NCI-H226 (cell line): ENCODE results near the gene SOX2.

Source experiments
- DNase-seq: peaks from one replicate; pipeline ENCODE4 v3.0.0-alpha.2; 2015

The SOX2 gene

DNA sequence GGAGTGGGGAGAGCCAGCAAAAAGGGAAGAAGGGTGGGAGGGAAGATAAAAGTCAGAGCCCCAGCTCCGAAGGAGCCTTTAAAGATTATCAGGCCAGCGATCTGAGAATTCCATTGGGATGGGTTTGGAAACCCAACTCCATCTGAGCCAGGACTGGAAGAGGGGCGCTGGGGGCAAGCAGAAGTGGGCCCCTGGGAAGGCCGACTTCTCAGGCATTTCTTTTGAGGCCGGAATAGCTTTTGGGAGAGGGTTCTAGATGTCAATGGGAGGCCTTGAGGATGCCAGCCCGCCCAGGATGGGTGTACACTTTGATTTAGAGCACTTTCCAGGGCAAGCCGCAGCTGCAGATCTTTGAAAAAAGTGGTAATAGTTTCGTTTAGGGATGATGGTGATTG is 6.6 kb upstream of the SOX2 start:
- DNase-seq = no peak

DNA sequence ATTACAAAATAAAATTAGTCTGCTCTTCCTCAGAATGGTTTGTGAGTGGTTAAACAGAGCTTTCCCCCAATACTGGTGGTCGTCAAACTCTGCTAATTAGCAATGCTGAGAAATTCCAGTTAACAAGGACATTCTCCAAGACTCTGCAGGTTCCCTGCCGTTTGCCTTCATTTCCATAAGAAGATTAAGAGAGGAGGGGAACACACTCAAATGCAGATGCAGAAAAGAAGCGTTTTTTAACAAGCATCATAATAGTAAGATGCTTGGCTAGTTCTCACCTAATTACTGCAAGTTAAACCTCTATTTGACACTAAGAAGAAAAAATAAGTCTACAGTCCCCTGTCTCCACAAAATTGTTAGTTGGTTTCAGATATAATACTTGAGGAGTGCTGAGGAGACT is 3.7 kb upstream of the SOX2 start:
- no peak for DNase-seq

DNA sequence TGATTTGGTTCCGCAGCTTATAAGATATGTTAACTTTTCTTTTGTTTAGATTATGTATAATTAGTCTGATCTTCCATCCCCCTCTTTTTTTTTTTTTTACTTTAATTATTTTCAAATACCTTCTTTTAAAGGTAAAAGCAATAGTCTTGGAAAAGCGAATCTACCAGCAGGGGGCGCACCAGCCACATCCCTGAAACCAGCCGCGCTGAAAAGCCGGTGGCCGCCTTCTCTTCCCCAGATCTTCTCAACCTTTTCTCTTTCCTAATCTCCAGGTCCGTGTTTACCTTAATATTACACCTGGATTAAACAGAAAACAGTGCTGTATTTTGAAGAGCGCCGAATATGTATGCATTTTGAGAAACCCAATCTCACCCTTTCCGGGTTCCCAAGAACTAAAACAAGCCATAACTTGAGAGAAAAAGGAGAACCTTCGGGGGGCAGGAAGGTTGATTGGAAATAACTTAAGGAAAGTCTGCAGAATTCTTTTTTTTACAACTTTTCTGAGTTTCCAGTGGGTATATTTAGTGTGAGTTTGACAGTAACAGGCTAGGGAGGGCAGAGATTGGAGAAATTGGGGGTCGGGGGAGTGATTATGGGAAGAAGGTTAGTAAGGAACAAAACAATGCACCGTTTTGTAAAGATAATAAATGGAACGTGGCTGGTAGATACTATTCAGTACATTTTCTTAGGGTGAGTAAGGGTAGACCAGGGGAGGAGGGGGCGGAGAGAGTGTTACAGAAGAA is 2.0 kb upstream of the SOX2 start:
- peak; percentile 17 for DNase-seq

DNA sequence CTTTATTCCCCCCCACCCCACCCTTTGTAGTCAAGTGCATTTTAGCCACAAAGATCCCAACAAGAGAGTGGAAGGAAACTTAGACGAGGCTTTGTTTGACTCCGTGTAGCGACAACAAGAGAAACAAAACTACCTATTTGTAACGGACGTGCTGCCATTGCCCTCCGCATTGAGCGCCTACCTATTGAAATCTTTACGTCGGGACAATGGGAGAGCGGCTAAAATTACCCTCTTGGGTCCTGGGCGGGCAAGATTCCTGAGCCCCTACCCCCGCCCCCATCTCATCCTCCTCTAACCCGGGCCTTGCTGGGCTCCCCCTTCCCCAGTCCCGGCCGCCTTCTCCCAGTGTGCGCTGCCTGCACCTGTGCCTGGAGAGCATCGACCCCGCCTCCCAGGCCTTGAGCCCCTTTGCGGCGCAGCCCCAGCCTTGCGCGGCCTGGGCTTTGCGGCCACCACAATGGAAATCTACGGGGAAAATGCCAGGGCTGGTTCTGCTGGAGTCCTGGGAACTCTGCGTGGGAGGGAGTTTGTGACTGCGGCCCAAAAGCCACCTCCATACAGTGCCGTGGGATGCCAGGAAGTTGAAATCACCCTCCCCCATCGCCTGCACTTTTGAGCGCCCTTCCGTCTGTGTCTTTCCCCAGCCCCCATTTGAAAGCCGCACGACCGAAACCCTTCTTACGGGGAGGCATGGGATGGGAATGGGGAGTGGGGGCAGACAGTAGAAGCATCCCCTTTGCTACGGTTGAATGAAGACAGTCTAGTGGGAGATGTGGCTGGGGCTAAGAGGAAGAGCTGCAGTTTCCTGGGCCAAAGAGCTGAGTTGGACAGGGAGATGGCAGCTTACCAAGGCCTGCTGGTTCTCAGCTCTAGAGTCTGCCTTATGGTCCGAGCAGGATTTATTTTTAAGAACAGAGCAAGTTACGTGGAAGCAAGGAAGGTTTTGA is 1.1 kb upstream of the SOX2 start:
- no peak for DNase-seq

DNA sequence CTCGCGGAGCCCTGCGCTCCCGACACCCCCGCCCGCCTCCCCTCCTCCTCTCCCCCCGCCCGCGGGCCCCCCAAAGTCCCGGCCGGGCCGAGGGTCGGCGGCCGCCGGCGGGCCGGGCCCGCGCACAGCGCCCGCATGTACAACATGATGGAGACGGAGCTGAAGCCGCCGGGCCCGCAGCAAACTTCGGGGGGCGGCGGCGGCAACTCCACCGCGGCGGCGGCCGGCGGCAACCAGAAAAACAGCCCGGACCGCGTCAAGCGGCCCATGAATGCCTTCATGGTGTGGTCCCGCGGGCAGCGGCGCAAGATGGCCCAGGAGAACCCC is 464 bp downstream of the SOX2 start:
- DNase-seq = no peak

DNA sequence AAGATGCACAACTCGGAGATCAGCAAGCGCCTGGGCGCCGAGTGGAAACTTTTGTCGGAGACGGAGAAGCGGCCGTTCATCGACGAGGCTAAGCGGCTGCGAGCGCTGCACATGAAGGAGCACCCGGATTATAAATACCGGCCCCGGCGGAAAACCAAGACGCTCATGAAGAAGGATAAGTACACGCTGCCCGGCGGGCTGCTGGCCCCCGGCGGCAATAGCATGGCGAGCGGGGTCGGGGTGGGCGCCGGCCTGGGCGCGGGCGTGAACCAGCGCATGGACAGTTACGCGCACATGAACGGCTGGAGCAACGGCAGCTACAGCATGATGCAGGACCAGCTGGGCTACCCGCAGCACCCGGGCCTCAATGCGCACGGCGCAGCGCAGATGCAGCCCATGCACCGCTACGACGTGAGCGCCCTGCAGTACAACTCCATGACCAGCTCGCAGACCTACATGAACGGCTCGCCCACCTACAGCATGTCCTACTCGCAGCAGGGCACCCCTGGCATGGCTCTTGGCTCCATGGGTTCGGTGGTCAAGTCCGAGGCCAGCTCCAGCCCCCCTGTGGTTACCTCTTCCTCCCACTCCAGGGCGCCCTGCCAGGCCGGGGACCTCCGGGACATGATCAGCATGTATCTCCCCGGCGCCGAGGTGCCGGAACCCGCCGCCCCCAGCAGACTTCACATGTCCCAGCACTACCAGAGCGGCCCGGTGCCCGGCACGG is 991 bp downstream of the SOX2 start:
- DNase-seq = no peak

DNA sequence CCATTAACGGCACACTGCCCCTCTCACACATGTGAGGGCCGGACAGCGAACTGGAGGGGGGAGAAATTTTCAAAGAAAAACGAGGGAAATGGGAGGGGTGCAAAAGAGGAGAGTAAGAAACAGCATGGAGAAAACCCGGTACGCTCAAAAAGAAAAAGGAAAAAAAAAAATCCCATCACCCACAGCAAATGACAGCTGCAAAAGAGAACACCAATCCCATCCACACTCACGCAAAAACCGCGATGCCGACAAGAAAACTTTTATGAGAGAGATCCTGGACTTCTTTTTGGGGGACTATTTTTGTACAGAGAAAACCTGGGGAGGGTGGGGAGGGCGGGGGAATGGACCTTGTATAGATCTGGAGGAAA is 1.5 kb downstream of the SOX2 start:
- DNase-seq = no peak

DNA sequence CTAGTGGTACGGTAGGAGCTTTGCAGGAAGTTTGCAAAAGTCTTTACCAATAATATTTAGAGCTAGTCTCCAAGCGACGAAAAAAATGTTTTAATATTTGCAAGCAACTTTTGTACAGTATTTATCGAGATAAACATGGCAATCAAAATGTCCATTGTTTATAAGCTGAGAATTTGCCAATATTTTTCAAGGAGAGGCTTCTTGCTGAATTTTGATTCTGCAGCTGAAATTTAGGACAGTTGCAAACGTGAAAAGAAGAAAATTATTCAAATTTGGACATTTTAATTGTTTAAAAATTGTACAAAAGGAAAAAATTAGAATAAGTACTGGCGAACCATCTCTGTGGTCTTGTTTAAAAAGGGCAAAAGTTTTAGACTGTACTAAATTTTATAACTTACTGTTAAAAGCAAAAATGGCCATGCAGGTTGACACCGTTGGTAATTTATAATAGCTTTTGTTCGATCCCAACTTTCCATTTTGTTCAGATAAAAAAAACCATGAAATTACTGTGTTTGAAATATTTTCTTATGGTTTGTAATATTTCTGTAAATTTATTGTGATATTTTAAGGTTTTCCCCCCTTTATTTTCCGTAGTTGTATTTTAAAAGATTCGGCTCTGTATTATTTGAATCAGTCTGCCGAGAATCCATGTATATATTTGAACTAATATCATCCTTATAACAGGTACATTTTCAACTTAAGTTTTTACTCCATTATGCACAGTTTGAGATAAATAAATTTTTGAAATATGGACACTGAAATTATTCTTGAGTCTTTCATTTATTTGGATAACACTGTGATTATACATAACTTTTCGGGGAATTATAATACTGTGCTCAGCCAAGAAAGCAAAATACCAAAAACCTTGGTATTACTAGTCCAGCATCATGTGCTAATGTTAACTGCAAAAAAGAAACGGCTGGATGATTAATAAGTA is 2.2 kb downstream of the SOX2 start:
- DNase-seq = no peak

DNA sequence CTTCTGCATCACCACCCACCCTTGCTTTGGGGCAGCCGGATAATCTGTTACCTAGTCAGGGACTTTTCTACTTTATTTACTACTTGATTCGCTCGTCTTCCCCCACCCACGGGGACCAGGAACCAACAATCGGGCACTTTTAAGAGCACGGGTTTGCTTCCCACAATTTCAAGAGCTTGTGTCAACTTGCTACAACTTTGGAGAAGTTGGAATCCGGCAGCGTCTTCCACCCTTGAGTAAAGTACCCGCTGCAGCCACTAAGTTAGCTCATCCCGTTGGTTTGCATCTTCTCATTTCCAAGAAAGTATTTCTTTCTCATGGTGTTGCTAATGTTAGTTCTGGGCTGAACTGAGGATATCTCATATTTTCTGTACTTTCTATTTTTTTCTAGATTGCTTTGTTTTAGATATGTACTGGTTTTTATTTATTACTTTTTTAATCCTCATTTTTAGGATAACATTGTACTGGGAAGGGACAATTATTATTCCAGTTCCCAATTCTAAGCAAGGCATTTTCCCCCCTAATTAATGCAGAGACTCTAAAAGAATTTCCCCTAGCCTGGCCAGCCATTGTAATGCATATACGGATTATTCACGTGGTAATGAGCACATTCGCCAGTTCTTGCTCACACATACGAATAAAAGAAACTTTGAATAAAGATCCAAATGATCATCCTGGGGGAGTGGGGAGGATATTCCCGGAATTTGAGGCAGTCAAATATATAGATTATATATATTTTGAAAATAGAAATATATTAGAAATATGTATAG is 4.0 kb downstream of the SOX2 start:
- no peak for DNase-seq

DNA sequence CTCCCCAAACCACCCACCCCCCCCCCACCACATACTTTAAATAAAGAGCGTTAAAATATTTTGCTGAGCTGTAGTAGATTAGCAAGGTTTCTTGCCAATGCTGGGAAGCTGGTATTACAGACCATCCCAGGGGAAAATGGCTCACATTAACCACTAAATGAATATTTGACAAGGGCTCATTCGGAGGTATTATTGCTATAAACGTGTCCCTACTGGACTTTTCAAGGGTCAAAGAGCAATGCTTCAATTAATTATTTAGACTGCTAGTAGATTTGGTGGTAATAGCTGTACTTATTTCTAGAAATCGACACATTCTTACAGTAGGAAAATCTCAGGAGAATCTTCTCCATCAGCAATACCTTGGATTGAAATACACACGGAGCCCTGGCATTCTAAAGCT is 5.2 kb downstream of the SOX2 start:
- DNase-seq = no peak

DNA sequence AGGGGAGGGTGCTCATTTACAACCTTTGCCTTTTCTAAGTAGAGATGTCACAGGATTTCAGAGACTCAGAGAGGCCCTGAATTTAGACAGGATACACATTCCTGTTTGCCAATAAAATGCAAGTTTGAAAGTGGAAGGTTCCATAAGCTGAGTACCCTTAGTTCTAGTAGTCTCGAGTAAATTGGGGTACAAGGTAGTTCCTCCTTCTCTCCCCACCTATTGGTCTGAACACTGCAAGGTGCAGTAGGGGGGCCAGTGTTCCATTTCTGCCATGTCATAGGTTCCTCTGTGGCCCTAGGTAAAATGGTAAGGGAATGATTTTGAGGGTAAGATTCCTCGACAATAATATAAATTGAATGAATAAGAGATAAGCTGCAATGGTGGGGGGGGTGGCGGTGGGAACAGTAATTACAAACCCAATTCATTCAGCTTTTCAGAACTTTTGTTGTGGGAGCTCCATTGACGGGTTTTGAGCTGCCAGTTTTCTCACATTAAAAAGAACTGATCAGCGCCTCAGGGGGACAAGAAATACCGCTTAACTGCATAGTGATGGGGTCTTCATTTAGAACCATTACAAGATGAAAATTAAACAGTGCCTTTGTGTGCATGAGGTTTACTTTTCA is 5.9 kb downstream of the SOX2 start:
- DNase-seq = no peak

DNA sequence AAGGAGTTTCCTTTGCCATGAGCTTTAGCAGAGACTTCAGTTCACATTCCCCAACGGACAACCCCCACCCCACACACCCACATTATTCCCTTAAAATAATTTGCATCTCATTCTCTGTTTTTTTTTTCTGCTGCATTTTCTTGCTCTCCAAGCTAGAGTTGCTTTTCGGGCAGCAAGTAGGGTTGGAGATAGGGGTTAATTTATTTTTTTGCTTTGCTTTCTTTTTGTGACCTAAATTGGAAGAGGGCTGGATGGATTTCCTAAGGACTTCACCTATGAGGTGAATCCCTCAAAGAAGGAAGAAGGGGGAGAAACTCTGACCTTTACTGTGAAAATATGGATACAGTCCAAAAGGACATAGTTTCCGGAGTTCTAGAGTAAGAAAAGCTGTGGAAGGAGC is 6.6 kb downstream of the SOX2 start:
- DNase-seq = no peak

DNA sequence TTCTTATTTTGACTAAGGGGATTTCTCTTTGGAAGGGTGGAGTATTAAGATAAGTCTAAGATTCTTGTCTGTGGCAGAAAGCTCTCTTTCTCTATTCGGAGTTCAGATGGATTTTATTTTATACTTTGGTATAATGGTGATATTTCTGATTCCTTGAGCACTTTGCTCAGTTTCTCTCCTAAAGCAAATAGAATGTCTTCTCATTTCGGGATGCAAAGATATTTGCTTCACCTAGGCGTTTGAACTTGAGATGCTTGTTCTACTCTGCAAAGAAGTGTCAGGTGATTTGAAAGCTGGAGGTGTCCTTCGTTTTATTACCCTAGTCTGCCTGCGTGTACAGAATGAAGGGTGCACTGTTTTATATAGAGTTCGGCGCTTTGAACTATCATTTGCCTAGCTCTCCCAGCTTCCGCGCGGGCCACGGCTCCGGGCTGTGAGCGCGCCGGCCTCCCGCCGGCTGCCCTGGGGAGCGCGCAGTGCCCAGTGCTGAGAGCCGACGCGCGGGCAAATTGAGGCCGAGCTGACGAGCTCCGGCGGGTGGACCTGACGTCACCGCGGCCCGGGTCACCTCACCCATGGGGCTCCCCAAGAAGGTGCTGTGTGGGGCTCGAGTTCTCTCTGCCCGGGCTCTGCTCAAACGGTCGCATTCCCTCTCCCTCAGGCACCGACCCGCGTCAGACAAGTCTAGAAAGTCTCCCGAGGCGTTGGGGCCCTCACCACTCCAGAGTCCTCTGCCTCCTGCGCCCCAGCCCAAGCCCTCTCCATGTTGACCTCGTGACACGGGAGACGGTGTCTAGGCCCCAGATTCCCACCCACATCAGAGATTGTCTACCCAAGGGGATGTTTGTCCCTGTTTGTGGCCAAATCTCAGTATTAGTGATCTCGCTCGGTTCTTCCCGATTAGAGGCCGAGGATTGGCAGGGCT is 7.5 kb downstream of the SOX2 start:
- DNase-seq = no peak

DNA sequence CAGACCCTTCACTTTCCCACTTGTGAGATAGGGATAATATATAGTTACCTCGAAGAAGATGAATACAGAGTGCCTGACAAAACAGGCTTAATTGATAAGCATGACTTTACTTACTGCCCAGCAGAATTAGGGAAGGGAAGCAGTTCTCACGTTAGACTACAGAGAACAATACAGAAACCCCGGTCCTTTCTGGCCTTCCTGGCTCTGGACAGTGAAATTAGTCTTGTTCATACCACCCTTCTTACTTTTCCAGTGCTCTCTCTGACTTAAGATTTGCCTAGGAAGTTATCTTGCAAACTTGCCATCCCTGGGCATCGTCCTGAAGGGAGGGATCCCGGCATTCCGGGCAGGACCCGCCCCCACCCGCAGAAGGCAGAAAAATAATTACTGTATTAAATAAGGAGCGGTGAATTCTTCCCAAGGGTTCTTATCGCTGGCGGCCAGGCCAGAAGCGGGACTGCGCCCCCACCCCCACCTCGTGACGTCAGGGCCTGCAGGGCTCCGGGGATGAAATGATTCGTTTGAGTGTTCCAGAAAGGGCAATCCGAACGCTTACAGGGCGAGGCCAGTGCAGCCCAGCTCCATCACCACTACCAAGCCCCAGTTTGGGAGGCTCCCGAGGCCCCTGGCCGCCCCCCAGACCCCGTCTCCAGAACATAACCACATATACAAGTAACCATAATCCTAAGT is 8.4 kb downstream of the SOX2 start:
- no peak for DNase-seq

DNA sequence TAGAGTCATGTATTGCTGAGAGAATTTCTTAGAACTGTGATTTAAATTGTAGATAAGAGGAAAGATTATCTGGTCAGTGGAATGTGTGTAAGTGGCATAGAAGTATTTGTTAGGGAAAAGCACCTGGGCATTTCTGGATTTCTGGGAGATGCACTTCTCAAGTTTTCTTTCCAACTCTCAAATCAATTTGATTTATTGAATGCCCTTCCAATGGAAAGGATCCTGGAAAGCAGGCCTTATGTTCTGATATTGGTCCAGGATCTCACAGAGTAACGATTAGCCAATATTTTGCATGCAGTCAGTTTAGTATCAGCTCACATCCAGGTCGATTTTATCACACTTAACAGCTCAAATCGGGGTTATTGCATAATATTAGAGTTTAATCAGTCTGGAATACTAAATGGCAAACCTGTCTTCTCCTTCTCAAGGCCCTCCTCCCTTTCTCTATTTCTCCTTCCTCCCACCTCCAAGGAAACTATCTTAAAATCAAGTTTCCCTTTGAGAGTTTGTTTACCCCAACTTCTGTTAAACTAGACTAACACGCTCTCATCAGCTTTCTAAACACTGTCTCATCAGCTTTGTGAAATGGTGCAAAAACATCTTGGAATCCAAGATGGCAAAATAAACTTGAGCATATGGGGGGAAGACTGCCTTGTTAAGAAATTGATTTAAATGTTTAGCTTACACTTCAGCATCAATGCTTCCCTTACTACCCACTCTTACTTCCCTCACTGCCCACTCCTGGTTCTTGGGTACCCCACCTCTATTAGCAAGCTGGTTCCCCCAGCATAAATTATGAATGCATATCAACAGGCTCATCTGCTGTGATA is 9.5 kb downstream of the SOX2 start:
- no peak for DNase-seq

DNA sequence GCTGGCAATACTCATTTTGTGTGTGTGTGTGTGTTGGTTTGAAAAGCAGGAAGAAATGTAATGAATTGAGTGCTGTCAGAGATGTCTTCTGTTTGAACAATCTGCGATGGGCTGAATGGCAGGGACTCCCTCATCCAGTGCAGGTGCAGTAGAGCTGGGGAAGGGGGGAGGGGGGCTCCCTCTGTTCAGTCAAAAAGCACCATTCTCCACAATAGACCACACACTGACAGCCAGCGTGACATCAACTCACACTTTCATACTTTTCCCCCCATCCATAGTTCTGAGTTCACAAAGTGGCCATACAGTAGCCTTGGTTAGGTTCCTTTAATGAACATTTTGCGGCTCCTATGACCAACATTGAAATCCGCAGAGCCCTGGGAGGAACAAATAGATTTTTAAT is 10.4 kb downstream of the SOX2 start:
- no peak for DNase-seq

DNA sequence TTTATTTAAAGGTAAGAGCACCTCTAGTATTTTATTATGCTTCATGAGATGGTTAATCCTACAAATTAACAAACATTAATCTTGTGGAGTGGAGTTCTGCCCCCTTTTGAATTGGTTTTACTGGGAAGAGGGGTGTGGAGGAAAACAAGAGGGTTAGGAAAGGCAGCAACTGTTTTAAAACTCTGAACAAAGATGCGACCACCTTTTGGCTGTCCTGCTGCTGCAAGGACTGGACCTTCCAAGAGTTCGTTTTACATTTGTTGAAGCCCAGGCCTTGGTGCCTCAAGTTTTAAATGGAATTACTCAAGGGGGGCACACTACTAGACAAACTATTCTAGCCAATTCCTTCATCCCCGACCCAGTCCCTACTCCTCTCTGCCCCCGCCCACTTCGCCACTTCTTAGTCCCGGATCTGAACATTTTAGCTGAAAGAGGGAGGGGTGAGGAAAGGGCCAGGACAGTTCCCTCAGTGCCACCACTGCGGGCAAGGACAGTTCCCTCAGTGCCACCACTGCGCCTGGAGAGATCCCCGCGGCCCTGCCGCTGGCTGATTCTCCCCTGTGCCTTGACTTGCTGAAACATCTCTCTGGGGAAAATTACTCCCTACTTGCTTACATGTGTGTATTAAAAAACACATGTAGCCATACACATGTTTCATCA is 11.2 kb downstream of the SOX2 start:
- DNase-seq = no peak

DNA sequence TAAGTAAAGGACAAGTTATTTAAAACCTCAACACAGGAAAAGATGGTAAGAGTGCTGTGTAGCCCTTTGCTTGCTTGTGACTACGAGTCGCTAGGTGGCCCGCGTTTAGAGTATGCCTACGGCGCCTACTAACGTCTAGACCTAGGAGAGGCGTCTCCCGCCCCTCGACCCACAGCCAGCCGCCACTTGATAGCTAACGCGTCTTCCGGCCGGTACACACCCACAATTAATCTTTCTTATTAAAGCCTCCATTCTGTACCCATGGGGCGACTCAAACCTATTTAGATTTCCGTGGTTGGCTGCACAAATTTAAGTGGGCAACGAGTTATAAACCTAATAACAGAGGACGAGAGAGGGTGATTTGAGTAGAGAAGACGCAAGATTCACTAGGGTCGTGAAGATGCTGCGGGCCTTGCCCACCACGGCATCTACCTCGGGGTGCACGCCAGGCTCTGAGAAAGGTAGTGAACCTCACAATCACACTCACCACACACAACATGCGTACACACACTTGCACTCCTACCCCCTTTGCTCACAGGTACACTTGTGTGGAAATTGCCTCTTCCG is 12.0 kb downstream of the SOX2 start:
- DNase-seq = no peak
